ENCODE measurements around the gene DRD3.

Gene DRD3

GRCh38 chr3:114079761-114080160 is 99.1 kb downstream of the DRD3 start:
- ChIA-PET POLR2A (no interaction called here), CTCF (interaction anchor here (1.1 kb wide), 2 partner anchors 72 to 220 kb away, joined by 3 to 4 read pairs; no protein-coding TSS in a partner anchor)
- DNase-seq (ENCODE audit: low read depth, low spot score) = no peak
- H3K4me3 ChIP-seq (ENCODE audit: low read depth, low read length) = no peak overlapping the region
- no peak for TF ChIP-seq CTCF (IDR thresholded peaks at IDR 0.05; ENCODE audit: insufficient read depth, low read length, missing control alignments)

- no peak overlapping the region for H3K4me3 ChIP-seq (ENCODE audit: low read depth, low read length)
- TF ChIP-seq CTCF (IDR thresholded peaks at IDR 0.05; ENCODE audit: insufficient read depth, low read length, missing control alignments) = no peak
- ChIA-PET POLR2A (no interaction called here), CTCF (interaction anchor here (1.0 kb wide), 1 partner anchor 41 kb away, joined by 3 read pairs; no protein-coding TSS in a partner anchor)
- DNase-seq (ENCODE audit: low read depth, low spot score) = no peak
Observed at GRCh38 chr3:114078126-114078525, 100.7 kb downstream of the DRD3 start.

All from AG04449 (cell line).